Testis (tissue), 2 donors: Measurements from ENCODE around the gene METTL3.

Source experiments
- POLR2A ChIP-seq: fragments of 450-650 bp; IDR thresholded peaks from one replicate; pipeline ENCODE4 v1.6.1; 2017; ENCODE audit warnings: antibody characterized with exemption, mild to moderate bottlenecking, moderate library complexity
- TF ChIP-seq, protein P1 (sequence below), 3 experiments: fragments of 450-650 bp in 2 of 3; fragments of 200-600 bp in 1 of 3; sonication (generic) in 1 of 3; IDR thresholded peaks; one replicate each; pipeline ENCODE4 v1.5.1; 2016 to 2019; ENCODE audit warnings: antibody characterized with exemption in 3 of 3, mild to moderate bottlenecking in 2 of 3, moderate library complexity in 1 of 3

DNA sequence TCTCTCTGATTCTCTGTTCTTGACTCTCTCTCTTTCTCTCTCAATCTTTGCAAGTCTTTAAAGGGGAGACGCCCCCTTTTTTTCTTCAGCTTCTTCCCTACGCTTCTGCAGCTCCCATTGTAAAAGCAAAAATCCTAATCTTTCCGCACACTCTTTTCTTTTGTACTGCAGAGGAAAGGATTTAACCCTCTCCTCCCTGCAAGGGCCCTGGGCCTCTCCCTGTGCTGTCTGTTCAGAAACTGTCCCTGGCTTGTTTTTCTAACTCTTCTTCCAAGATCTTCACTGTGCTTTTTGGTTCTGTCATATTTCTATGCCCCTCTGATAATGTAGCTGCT, 25.9 kb upstream of the METTL3 start:
- TF ChIP-seq, protein P1, sequence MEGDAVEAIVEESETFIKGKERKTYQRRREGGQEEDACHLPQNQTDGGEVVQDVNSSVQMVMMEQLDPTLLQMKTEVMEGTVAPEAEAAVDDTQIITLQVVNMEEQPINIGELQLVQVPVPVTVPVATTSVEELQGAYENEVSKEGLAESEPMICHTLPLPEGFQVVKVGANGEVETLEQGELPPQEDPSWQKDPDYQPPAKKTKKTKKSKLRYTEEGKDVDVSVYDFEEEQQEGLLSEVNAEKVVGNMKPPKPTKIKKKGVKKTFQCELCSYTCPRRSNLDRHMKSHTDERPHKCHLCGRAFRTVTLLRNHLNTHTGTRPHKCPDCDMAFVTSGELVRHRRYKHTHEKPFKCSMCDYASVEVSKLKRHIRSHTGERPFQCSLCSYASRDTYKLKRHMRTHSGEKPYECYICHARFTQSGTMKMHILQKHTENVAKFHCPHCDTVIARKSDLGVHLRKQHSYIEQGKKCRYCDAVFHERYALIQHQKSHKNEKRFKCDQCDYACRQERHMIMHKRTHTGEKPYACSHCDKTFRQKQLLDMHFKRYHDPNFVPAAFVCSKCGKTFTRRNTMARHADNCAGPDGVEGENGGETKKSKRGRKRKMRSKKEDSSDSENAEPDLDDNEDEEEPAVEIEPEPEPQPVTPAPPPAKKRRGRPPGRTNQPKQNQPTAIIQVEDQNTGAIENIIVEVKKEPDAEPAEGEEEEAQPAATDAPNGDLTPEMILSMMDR (IDR thresholded peaks at IDR 0.05) = no peak
- no peak for TF ChIP-seq POLR2A
